Heart left ventricle (tissue), 13 donors: Measurements from ENCODE around the gene AGO4.
"Not testable (repeated sequence)": the region's sequence is repeated elsewhere in the genome, so short reads cannot be mapped to it uniquely, and the experiment has no call there.

Source experiments
- CTCF ChIP-seq, 12 donors: fragments of 200-600 bp; sonication (generic) in 4 of 12; IDR thresholded peaks; one replicate each; pipeline versions ENCODE4 v1.5.0 to v1.8.0; 2018 to 2022; ENCODE audit warnings: antibody characterized with exemption in 12 of 12, mild to moderate bottlenecking in 5 of 12
- POLR2A ChIP-seq, 2 donors: fragments of 450-650 bp; IDR thresholded peaks; one replicate each; pipeline ENCODE4 v1.6.1; 2017; ENCODE audit warnings: antibody characterized with exemption in 2 of 2, mild to moderate bottlenecking in 2 of 2, moderate library complexity in 2 of 2
- donor health status: ischemic (EF 13 %, LVEDD 7.1; RV severe dilation, severe dysfunction).
- donor health status: DM: no; HTN: yes; CAD: no.
- donor health status: DM: no; HTN: no; CAD: no.
- donor health status: ischemic (EF 25% LVEDD 6.9; RV normal size, moderate dysfunction).
- donor health status: ischemic (EF 25% LVEDD 5.7; RV mildly dilated, moderate dysfunction).
- donor health status: ischemic (EF 35%, LVEDD 5.7; RV mildly dilated, moderate dysfunction).
- donor health status: nonischemic (EF 11% LVEDD 7.7; RV severe dilation, severe dysfunction).
- donor health status: DM: yes; HTN: yes; CAD: no.
- donor health status: PGD.
- donor health status: ischemic (EF 29% LVEDD 5.4; RV normal size, mild dysfunction).
- donor health status: nonischemic (EF 23%, LVEDD 6.1; RV moderate dilation, normal function).

DNA sequence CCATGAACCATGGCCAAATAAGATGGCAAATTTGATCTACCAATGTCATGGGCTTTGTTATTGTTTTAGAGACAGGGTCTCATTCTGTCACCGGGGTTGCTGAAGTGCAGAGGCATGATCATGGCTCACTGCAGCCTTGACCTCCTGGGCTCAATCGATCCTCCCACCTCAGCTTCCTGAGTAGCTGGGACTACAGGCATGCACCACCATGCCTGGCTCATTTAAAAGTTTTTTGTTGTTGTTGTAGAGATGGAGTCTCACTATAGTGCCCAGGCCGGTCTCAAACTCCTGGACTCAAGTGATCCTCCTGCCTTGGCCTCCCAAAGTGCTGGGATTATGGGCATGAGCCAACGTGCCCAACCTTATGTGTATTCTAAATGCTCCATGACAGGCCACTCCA lies 66.3 kb downstream of the AGO4 start:
- TF ChIP-seq POLR2A, CTCF (IDR thresholded peaks at IDR 0.05): not testable (repeated sequence)
